Uterus (tissue), 2 donors: ENCODE data around the gene TRPV3.

Experiments
- POLR2A ChIP-seq, 2 donors: fragments of 450-650 bp; IDR thresholded peaks; one replicate each; pipeline ENCODE4 v1.6.1; 2016; ENCODE audit warnings: antibody characterized with exemption in 2 of 2, mild to moderate bottlenecking in 1 of 2, moderate library complexity in 1 of 2
- TF ChIP-seq, protein P1 (sequence below), 4 experiments: fragments of 200-600 bp in 2 of 4; fragments of 450-650 bp in 2 of 4; sonication (generic) in 2 of 4; IDR thresholded peaks; one replicate each; pipeline ENCODE4 v1.5.1; 2016 to 2019; ENCODE audit warnings: antibody characterized with exemption in 4 of 4, mild to moderate bottlenecking in 2 of 4, moderate library complexity in 1 of 4

DNA sequence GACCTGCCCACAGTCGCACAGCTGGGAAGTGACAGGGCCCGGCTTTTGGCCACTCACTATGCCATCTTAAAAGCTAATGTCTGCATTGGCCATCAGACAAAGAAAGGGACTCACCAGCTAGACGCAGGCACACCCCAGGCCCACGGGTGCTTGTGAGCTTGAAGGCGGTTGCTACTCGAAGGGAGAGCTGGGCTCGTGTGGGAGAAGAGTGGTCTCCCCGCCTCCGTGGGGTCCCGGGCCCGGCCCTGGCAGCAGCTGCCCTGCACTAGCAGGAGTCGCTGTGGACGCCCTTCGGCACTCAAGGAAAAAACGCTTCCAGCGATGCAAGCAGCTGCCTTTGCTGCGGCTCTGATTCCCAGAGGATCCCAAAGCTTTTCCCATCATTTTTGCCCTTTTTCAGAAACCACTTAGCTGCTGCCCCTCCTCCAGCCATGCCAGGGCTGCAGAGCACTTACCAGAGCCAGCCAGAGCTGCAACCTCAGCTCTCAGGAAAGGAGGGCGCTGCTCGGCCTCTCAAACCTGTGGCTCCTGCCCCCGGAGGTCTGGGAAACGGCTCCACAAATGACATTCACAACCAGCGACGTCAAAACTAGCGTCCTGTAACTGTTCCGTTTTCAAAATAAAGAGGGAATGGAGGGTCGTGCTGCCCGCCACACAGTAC lies 39.3 kb upstream of the TRPV3 start:
- no peak for TF ChIP-seq POLR2A (IDR thresholded peaks at IDR 0.05)
- TF ChIP-seq, protein P1, sequence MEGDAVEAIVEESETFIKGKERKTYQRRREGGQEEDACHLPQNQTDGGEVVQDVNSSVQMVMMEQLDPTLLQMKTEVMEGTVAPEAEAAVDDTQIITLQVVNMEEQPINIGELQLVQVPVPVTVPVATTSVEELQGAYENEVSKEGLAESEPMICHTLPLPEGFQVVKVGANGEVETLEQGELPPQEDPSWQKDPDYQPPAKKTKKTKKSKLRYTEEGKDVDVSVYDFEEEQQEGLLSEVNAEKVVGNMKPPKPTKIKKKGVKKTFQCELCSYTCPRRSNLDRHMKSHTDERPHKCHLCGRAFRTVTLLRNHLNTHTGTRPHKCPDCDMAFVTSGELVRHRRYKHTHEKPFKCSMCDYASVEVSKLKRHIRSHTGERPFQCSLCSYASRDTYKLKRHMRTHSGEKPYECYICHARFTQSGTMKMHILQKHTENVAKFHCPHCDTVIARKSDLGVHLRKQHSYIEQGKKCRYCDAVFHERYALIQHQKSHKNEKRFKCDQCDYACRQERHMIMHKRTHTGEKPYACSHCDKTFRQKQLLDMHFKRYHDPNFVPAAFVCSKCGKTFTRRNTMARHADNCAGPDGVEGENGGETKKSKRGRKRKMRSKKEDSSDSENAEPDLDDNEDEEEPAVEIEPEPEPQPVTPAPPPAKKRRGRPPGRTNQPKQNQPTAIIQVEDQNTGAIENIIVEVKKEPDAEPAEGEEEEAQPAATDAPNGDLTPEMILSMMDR (IDR thresholded peaks at IDR 0.05), result no peak
